Amygdala (tissue), 56 donors: ENCODE measurements around the gene PRH1.

Experiments
- DNase-seq, 56 donors: peaks; one replicate each; lab custom pipeline; 2025; lab: John Stamatoyannopoulos, UW

The PRH1 gene

GRCh38 chr12:10884086-10884725, at the start of gene PRH1:
Gene PRH1 (minus strand): TSS chr12:10884255. CDS start chr12:10884217, 38 bp downstream.
- no peak for DNase-seq

GRCh38 chr12:10928746-10929286, 44.8 kb upstream of the PRH1 start, which contains the start of gene PRH2:
Gene PRH2 (plus strand): TSS chr12:10929236. CDS start chr12:10929274, 38 bp downstream.
- DNase-seq = no peak

GRCh38 chr12:10926269-10926668, 42.2 kb upstream of the PRH1 start:
- no peak for DNase-seq

GRCh38 chr12:10919809-10920208, 35.8 kb upstream of the PRH1 start:
- DNase-seq = no peak

GRCh38 chr12:10910380-10910779, 26.3 kb upstream of the PRH1 start:
- DNase-seq = no peak

DNA sequence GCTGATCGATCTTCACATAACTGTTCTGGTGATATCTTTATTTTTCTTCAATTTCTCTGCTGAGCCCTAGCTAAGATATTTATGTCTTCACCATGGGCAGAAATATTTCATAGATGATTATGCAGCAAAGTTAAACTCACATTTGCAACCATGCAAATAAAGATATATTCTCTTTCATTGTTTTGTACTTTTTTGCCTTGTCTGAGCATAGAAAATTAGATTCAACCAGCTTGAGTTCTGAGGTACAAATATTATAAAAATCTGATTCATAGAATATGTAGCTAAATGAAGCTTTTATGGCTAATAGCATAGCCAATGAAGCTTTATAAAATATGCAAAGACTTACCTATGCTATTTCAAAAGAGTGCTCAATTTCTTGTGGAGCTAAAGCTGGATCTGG, 25.4 kb upstream of the PRH1 start, which contains the start of gene TAS2R13:
Gene TAS2R13, minus strand, starts transcription at position 101 of the 400 bp plus-strand sequence. CDS start 264 bp downstream, outside the sequence.
- DNase-seq = no peak

DNA sequence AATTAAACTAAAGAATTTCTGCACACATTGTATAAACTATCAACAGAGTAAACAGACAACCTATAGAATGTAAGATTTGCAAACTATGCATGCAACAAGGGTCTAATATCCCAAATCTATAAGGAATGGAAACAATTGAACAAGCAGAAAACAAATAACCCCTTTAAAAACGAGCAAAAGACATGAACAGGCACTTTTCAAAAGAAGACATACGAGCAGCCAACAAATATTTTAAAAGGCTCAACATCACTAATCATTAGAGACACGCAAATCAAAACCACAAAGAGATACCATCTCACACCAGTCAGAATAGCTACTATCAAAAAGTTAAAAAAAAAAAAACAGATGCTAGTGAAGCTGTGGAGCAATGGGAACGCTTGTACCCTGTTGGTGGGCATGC, 20.6 kb upstream of the PRH1 start:
- no peak for DNase-seq

DNA sequence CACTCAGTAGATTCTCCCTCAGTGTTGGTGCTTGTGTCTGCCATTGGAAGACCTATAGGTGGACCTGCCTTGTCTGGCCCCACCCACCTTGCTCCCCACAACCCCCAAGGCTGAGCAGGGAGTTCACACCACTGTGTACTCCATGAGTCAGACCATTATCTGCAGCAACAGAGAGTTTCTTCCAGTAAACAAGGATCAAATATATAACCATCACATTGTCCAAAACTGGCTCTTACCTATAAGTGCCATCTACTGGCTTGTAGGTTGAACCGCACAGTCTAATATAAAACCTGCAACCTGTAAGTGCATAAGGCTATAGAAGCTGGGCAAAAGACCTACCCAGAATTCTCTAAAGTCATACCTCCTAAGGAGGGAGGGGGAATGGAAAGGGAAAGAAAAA, 17.4 kb upstream of the PRH1 start:
- no peak for DNase-seq

DNA sequence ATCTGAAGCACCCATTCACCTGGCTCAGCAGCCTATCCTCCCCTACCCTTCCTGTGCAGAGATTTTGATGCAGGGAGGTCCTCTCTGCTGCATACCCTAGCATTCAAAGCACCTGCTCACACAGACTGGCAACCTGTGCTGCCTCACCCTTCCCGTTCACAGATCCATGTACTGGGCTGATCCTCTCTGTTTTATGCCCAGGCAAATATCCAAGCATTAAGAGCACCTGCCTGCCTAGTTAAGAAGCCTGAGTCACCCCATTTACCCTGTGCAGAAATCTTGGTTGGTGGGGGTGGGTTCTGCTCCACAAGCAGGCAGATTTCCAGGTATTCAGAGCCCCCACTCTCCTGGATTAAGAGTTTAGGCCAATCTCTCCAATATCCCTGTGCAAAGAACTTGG, 16.9 kb upstream of the PRH1 start:
- DNase-seq = no peak

DNA sequence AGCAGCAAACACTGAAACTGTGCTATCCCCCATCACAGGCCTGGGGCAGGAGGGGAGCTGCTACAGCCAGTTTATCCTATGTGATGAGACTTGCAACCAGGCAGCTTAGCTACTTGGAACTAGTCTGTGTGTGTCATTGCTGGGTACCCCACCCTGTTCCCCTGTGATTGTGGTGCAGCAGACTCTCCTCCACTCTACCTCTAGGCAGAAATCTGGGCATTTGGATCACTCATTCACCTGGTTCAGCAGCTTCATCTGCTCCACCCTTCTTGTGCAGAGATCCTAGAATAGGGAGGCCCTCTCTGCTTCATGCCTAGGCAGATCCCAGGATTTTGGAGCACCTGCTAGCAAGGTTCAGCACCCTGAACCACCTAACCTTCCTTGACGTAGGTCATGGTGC, 16.5 kb upstream of the PRH1 start:
- DNase-seq = no peak

GRCh38 chr12:10896854-10897253, 12.8 kb upstream of the PRH1 start:
- DNase-seq = no peak

GRCh38 chr12:10891937-10892336, 7.9 kb upstream of the PRH1 start:
- DNase-seq = no peak

DNA sequence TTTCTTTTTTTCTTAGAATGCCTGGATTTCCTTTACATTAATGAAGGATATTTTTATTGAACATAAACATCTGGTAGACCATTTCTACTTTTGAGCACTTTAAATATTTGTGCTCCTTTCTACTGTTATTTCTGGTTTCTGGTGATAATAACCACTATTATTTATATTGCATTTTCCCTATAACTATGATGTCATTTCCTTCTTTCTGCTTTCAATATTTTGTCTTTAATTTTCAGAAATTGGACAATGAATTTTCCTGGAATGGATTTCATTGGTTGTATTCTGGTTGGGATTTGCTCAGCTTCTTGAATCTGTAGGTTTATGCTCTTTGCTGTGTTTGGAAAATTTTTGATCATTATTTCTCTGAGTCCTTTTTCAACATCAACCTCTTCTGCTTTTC, 5.2 kb upstream of the PRH1 start:
- DNase-seq = no peak

- no peak for DNase-seq
Measured at GRCh38 chr12:10873378-10873777, 10.7 kb downstream of the PRH1 start.

GRCh38 chr12:10867381-10867780, 16.7 kb downstream of the PRH1 start:
- DNase-seq = no peak

DNA sequence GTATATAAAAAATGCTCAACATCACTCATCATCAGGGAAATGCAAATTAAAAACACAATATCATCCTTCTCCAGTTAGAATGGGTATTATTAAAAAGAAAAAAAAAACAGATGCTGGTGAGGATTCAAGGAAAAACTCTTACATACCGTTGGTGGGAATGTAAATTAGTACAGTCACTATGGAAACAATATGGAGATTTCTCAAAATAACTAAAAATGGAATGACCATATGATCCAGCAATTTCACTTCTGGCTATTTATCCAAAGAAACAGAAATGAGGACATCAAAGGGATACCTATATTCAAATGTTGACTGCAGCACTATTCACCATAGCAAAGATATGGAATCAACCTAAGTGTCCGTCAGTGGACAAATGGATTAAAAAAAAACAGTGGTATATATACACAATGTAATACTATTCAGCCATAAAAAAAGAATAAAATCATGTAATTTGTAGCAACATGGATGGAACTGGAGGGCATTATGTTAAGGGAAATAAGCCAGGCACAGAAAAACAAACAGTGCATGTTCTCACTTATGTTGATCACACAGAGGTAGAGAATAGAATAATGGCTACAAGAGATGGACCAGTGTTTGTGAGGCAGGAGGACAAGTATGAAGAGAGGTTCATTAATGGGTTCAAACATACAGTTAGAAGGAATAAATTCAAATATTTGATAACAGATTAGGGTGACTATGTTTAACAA, 20.4 kb downstream of the PRH1 start:
- DNase-seq = no peak

- no peak for DNase-seq
Measured at GRCh38 chr12:10861366-10861765, 22.7 kb downstream of the PRH1 start.

GRCh38 chr12:10855807-10856206, 28.2 kb downstream of the PRH1 start:
- no peak for DNase-seq

- no peak for DNase-seq
Measured at GRCh38 chr12:10853776-10854175, 30.3 kb downstream of the PRH1 start.

DNA sequence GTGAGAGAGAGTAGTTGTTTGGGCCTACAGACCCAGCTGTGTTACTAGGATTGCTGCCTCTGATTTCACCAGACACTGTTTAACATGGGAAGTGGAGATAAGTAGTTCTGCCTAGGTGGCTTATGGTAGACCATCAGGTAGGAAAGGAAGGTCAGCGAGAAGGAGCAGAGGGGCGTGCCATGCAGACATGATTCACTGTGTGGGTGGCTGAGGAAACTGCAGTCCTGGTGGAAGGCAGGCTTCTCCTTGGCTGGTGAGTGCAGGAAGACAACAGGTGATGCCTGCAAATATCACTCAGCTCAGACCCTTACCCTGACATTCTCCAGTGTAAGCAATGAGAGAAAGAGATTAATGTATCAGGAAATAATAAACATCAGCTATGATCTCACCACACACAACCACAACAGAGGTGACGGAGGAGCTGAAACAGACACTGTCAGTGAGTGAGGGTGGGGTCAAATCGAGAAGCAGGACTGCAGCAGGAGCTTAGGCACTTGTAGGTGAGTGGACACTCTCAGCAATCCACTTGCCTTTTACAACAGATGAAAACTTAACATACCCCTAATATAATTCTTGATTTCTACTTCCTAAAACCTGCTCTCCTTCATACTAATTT, 32.7 kb downstream of the PRH1 start:
- no peak for DNase-seq

DNA sequence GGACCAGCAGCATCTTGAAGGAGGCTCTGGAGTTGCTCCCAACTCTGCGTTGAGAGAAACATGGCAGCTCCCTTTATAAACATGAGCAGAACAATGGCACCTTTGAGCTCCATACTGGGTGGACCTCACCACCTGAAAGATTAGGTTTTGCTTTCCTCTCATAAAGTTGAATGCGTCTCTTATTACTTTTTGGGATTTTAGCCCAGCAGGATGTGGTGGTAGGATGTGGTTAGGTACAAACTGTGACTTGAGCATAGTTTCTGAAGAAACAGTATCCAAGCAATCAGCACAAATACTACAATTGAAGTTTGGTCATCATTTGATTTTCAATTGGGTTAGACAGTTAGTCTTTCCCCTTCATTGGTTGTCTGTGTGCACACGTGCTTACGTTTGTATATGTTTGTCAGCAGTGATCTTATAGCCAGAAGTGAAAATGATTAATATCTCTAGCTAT, 34.6 kb downstream of the PRH1 start, which contains the start of gene PRR4:
Gene PRR4, minus strand, starts transcription at position 51 of the 454 bp plus-strand sequence. Its CDS starts 38 bp downstream, at position 13.
- no peak for DNase-seq
